H9 (cell line): ENCODE results near the gene HTT-AS. TPM values are rescaled to one million over a fixed set of nuclear protein-coding genes. Genes with fewer than 3 reads are reported as not detected.

ENCODE experiments used
- DNase-seq: peaks from one replicate; pipeline ENCODE4 v3.0.0-alpha.2; 2017
- H2AFZ ChIP-seq: one replicate; pipeline ENCODE4 v1.6.1; 2013; ENCODE audit warnings: mild to moderate bottlenecking, low read length, control low read depth, moderate library complexity
- H2AK5ac ChIP-seq: 2 replicates; pipeline ENCODE4 v1.6.1; 2013; ENCODE audit warnings: low read length, control low read depth, mixed read lengths; ENCODE audit not compliant: insufficient read length
- H2BK120ac ChIP-seq: one replicate; pipeline ENCODE4 v1.6.1; 2013; ENCODE audit warnings: low read depth, mild to moderate bottlenecking, low read length, control low read depth, inconsistent platforms; ENCODE audit not compliant: poor library complexity, severe bottlenecking
- H2BK12ac ChIP-seq: 2 replicates; pipeline ENCODE4 v1.6.1; 2013; ENCODE audit warnings: low read length, control low read depth, mixed read lengths, low read depth; ENCODE audit not compliant: insufficient read length
- H2BK15ac ChIP-seq: 2 replicates; pipeline ENCODE4 v1.6.1; 2013; ENCODE audit warnings: low read depth, low read length, control low read depth
- H2BK20ac ChIP-seq: one replicate; pipeline ENCODE4 v1.6.1; 2013; ENCODE audit warnings: low read depth, mild to moderate bottlenecking, low read length, control low read depth, inconsistent platforms; ENCODE audit not compliant: poor library complexity, severe bottlenecking
- H2BK5ac ChIP-seq: 2 replicates; pipeline ENCODE4 v1.6.1; 2013; ENCODE audit warnings: low read length, control low read depth, mixed read lengths; ENCODE audit not compliant: insufficient read length
- H3K14ac ChIP-seq: 2 replicates; pipeline ENCODE4 v1.6.1; 2013; ENCODE audit warnings: low read length, control low read depth; ENCODE audit not compliant: insufficient read depth
- H3K18ac ChIP-seq: 2 replicates; pipeline ENCODE4 v1.6.1; 2013; ENCODE audit warnings: low read depth, mild to moderate bottlenecking, mixed read lengths, low read length, control low read depth; ENCODE audit not compliant: insufficient read length
- H3K23ac ChIP-seq: 2 replicates; pipeline ENCODE4 v1.6.1; 2013; ENCODE audit warnings: low read length, control low read depth, mixed read lengths, low read depth; ENCODE audit not compliant: insufficient read length
- H3K23me2 ChIP-seq: 2 replicates; pipeline ENCODE4 v1.6.1; 2013; ENCODE audit warnings: low read depth, mild to moderate bottlenecking, mixed read lengths, low read length, control low read depth; ENCODE audit not compliant: insufficient read length, poor library complexity, severe bottlenecking
- H3K27ac ChIP-seq: 2 replicates; pipeline ENCODE4 v1.5.1; 2013; ENCODE audit warnings: low read length, control low read depth, mixed read lengths, low read depth; ENCODE audit not compliant: insufficient read length
- H3K27me3 ChIP-seq: 2 replicates; pipeline ENCODE4 v1.6.1; 2013; ENCODE audit warnings: low read length, control low read depth, inconsistent platforms; ENCODE audit not compliant: insufficient read depth
- H3K4ac ChIP-seq: 2 replicates; pipeline ENCODE4 v1.6.1; 2013; ENCODE audit warnings: low read depth, mild to moderate bottlenecking, control low read depth, inconsistent platforms, low read length, moderate library complexity
- H3K4me1 ChIP-seq: 2 replicates; pipeline ENCODE4 v1.6.1; 2013; ENCODE audit warnings: low read length, control low read depth, inconsistent platforms; ENCODE audit not compliant: insufficient read depth
- H3K4me2 ChIP-seq: 2 replicates; pipeline ENCODE4 v1.6.1; 2013; ENCODE audit warnings: low read length, control low read depth, mixed read lengths; ENCODE audit not compliant: insufficient read length, insufficient read depth
- H3K56ac ChIP-seq: 2 replicates; pipeline ENCODE4 v1.6.1; 2013; ENCODE audit warnings: low read depth, mild to moderate bottlenecking, mixed read lengths, low read length, control low read depth; ENCODE audit not compliant: insufficient read length
- H3K79me1 ChIP-seq: 2 replicates; pipeline ENCODE4 v1.6.1; 2013; ENCODE audit warnings: low read depth, mild to moderate bottlenecking, moderate library complexity, low read length, control low read depth, inconsistent platforms; ENCODE audit not compliant: insufficient read depth, poor library complexity, severe bottlenecking
- H3K79me2 ChIP-seq: 2 replicates; pipeline ENCODE4 v1.6.1; 2013; ENCODE audit warnings: low read length, control low read depth, inconsistent platforms; ENCODE audit not compliant: insufficient read depth
- H3K9ac ChIP-seq: 2 replicates; pipeline ENCODE4 v1.6.1; 2013; ENCODE audit warnings: low read length, control low read depth, mixed read lengths; ENCODE audit not compliant: insufficient read length; ENCODE audit errors: extremely low read depth
- H3K9me3 ChIP-seq: one replicate; pipeline ENCODE4 v1.6.1; 2013; ENCODE audit warnings: low read depth, low read length, inconsistent platforms; ENCODE audit not compliant: control insufficient read depth
- H3T11ph ChIP-seq: one replicate; pipeline ENCODE4 v1.6.1; 2013; ENCODE audit warnings: mild to moderate bottlenecking, low read length, control low read depth, inconsistent platforms
- H4K20me1 ChIP-seq: one replicate; pipeline ENCODE4 v1.6.1; 2013; ENCODE audit not compliant: control insufficient read depth, insufficient read length, insufficient read depth
- H4K5ac ChIP-seq: 2 replicates; pipeline ENCODE4 v1.6.1; 2013; ENCODE audit warnings: low read depth, mild to moderate bottlenecking, mixed read lengths, low read length, control low read depth; ENCODE audit not compliant: insufficient read length
- H4K8ac ChIP-seq: replicated peaks from 2 replicates; pipeline ENCODE4 v1.6.1; 2013; ENCODE audit warnings: low read length, control low read depth, mixed read lengths, low read depth; ENCODE audit not compliant: insufficient read length
- H4K91ac ChIP-seq: 2 replicates; pipeline ENCODE4 v1.6.1; 2013; ENCODE audit warnings: low read depth, mild to moderate bottlenecking, moderate library complexity, mixed read lengths, low read length, control low read depth; ENCODE audit not compliant: insufficient read length
- H3K27ac Mint-ChIP-seq, 3 experiments: 2 replicates in 2 of 3; 3 replicates in 1 of 3; pipeline ENCODE4 v1.8.0; 2020 to 2021; ENCODE audit warnings: mixed read lengths in 3 of 3, mild to moderate bottlenecking in 1 of 3, moderate library complexity in 1 of 3
- H3K27me3 Mint-ChIP-seq: 2 replicates; pipeline ENCODE4 v1.8.0; 2021; ENCODE audit warnings: low read depth, mild to moderate bottlenecking, moderate library complexity, mixed read lengths
- H3K36me3 Mint-ChIP-seq, 3 experiments: 2 replicates in 2 of 3; 3 replicates in 1 of 3; pipeline ENCODE4 v1.8.0; 2020 to 2021; ENCODE audit warnings: low read depth in 3 of 3, mixed read lengths in 3 of 3; ENCODE audit not compliant: insufficient read depth in 1 of 3
- H3K4me1 Mint-ChIP-seq, 2 experiments: 2 replicates each; pipeline ENCODE4 v1.8.0; 2020; ENCODE audit warnings: mixed read lengths in 2 of 2
- H3K4me3 Mint-ChIP-seq, 2 experiments: 2 replicates in 1 of 2; 3 replicates in 1 of 2; pipeline ENCODE4 v1.8.0; 2020 to 2021; ENCODE audit warnings: mild to moderate bottlenecking in 2 of 2, mixed read lengths in 2 of 2, moderate library complexity in 1 of 2
- H3K9me3 Mint-ChIP-seq, 2 experiments: 2 replicates in 1 of 2; 3 replicates in 1 of 2; pipeline ENCODE4 v1.8.0; 2020; ENCODE audit warnings: mild to moderate bottlenecking in 2 of 2, mixed read lengths in 2 of 2, moderate library complexity in 1 of 2
- WGBS: extraction: QIAGEN DNeasy Blood & Tissue Kit; methylation state at CpG from one replicate; pipeline ENCODE4 v1.1.7; 2013; ENCODE audit warnings: missing lambda C conversion rate, low lambda C conversion rate, mixed read lengths; ENCODE audit not compliant: insufficient read length; ENCODE audit errors: extremely low coverage; 5-methylcytosine and 5-hydroxymethylcytosine counted together
- total RNA-seq: library from RNA; stranded (reverse); gene quantifications from 2 replicates; pipeline ENCODE4 v1.2.1, GENCODE V29; 2021
- TF ChIP-seq, protein P1 (sequence below): fragments of 200-600 bp; sonication (generic); conservative IDR thresholded peaks from 3 replicates; pipeline ENCODE4 v1.8.0; 2021; ENCODE audit warnings: antibody characterized with exemption, mild to moderate bottlenecking

HTT-AS gene
- total RNA-seq, 1 experiment from 2014 or later = not detected

GRCh38 chr4:3025881-3026280 is 48.5 kb downstream of the HTT-AS start:
- H3K36me3 Mint-ChIP-seq = 0 out of 7 replicates have a peak, but pooled peaks cover 0 to 2% (median 0%) of the 10 kb centered on the region in 3 experiments

More at GRCh38 chr4:3025881-3026280, 48.5 kb downstream of the HTT-AS start:
- Histone ChIP-seq H3K9ac (no peak overlapping the region), H3K4me1 (no peaks in the 10 kb centered on the region), H4K91ac (no peak overlapping the region), H3K27me3 (no peaks in the 10 kb centered on the region), H3K4ac (no peak overlapping the region), H2AK5ac (no peak overlapping the region), H4K8ac (no peak overlapping the region), H2BK5ac (no peak overlapping the region), H3K23me2 (no peaks in the 10 kb centered on the region), H3K23ac (no peak overlapping the region), H2BK12ac (no peak overlapping the region), H2BK20ac (no peak overlapping the region), H3K27ac (no peak overlapping the region), H4K5ac (no peak overlapping the region), H4K20me1 (no peaks in the 10 kb centered on the region), H3K9me3 (no peaks in the 10 kb centered on the region), H3K14ac (no peak overlapping the region), H3K79me1 (no peaks in the 10 kb centered on the region), H3K79me2 (no peaks in the 10 kb centered on the region), H3K56ac (no peak overlapping the region), H3K4me2 (no peak overlapping the region), H2AFZ (no peak overlapping the region), H3T11ph (no peak overlapping the region), H3K18ac (no peak overlapping the region), H2BK120ac (no peak overlapping the region), H2BK15ac (no peak overlapping the region)
- peaks cover 5% of the 10 kb centered on the region; the same call in 1 of the 2 replicates for H3K27me3 Mint-ChIP-seq
- no peak overlapping the region for H3K27ac Mint-ChIP-seq
- H3K4me3 Mint-ChIP-seq = no peak overlapping the region
- no CpG with 5 or more reads among the region's 21 CpGs for WGBS
- TF ChIP-seq, protein P1, sequence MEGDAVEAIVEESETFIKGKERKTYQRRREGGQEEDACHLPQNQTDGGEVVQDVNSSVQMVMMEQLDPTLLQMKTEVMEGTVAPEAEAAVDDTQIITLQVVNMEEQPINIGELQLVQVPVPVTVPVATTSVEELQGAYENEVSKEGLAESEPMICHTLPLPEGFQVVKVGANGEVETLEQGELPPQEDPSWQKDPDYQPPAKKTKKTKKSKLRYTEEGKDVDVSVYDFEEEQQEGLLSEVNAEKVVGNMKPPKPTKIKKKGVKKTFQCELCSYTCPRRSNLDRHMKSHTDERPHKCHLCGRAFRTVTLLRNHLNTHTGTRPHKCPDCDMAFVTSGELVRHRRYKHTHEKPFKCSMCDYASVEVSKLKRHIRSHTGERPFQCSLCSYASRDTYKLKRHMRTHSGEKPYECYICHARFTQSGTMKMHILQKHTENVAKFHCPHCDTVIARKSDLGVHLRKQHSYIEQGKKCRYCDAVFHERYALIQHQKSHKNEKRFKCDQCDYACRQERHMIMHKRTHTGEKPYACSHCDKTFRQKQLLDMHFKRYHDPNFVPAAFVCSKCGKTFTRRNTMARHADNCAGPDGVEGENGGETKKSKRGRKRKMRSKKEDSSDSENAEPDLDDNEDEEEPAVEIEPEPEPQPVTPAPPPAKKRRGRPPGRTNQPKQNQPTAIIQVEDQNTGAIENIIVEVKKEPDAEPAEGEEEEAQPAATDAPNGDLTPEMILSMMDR = no peak
- no peak for DNase-seq
- no peaks in the 10 kb centered on the region; a peak in 1 of 5 replicates for H3K9me3 Mint-ChIP-seq
- H3K4me1 Mint-ChIP-seq = peaks cover 5 to 6% of the 10 kb centered on the region in 2 experiments
